ENCODE results near the gene ADGRV1. TPM values are rescaled to one million over a fixed set of nuclear protein-coding genes. Genes with fewer than 3 reads are reported as not detected.

ADGRV1 gene
- total RNA-seq, 2 experiments from 2014 or later, result not detected

- CTCF ChIA-PET (ENCODE audit: unreplicated experiment), result no interaction called here
- no peaks in the 10 kb centered on the region for H3K79me2 ChIP-seq (ENCODE audit: insufficient read depth, low read depth, low read length)
- no peak for DNase-seq (ENCODE audit: low spot score)
- no peaks in the 10 kb centered on the region for H3K36me3 ChIP-seq (ENCODE audit: insufficient read depth, low read length)
- BruUV-seq (replicated peaks), result no TSS peak
- TF ChIP-seq, protein P1, sequence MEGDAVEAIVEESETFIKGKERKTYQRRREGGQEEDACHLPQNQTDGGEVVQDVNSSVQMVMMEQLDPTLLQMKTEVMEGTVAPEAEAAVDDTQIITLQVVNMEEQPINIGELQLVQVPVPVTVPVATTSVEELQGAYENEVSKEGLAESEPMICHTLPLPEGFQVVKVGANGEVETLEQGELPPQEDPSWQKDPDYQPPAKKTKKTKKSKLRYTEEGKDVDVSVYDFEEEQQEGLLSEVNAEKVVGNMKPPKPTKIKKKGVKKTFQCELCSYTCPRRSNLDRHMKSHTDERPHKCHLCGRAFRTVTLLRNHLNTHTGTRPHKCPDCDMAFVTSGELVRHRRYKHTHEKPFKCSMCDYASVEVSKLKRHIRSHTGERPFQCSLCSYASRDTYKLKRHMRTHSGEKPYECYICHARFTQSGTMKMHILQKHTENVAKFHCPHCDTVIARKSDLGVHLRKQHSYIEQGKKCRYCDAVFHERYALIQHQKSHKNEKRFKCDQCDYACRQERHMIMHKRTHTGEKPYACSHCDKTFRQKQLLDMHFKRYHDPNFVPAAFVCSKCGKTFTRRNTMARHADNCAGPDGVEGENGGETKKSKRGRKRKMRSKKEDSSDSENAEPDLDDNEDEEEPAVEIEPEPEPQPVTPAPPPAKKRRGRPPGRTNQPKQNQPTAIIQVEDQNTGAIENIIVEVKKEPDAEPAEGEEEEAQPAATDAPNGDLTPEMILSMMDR (conservative IDR thresholded peaks at IDR 0.05; ENCODE audit: low read length), result no peak
- TF ChIP-seq EZH2phosphoT487 (IDR thresholded peaks at IDR 0.05; ENCODE audit: borderline replicate concordance, low read depth, low read length), result no peak
- H3K9me3 ChIP-seq (ENCODE audit: low read length), result no peaks in the 10 kb centered on the region
- POLR2A ChIA-PET, result interaction anchor here (0.6 to 1.2 kb wide), 3 partner anchors 8 to 22 kb away, joined by 3 read pairs; no protein-coding TSS in a partner anchor
- H2AFZ ChIP-seq (ENCODE audit: low read length), result no peak overlapping the region
- no peak overlapping the region for H3K27ac ChIP-seq (ENCODE audit: low read depth, low read length, poor library complexity, severe bottlenecking)
- no peak overlapping the region for H3K4me3 ChIP-seq (ENCODE audit: low read depth, low read length, poor library complexity, severe bottlenecking)
- no peaks in the 10 kb centered on the region for H3K9me2 ChIP-seq (ENCODE audit: insufficient read depth, low read length)
- intact Hi-C loops (cut with micrococcal nuclease; ENCODE audit: unreplicated experiment), result no loop called here
- H4K20me1 ChIP-seq (ENCODE audit: insufficient read depth, low read length), result no peaks in the 10 kb centered on the region
- no peaks in the 10 kb centered on the region for H3K4me1 ChIP-seq (ENCODE audit: insufficient read depth, low read length, poor library complexity, severe bottlenecking)
- no peak overlapping the region for H3K4me2 ChIP-seq (ENCODE audit: low read length)
Observed at GRCh38 chr5:90636948-90637347, 78.4 kb downstream of the ADGRV1 start.

DNA sequence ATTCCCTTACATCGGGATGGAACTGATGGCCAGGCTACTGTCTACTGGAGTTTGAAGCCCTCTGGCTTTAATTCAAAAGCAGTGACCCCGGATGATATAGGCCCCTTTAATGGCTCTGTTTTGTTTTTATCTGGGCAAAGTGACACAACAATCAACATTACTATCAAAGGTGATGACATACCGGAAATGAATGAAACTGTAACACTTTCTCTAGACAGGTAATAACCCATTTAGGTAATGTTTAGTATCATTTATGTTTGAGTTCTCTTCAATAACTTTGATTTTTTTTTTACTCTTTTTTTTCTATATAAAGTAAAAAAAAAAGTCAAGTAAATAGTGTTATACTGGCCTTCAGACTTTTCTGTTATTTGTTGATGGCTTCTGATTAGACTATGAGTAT is 79.1 kb downstream of the ADGRV1 start:
- Histone ChIP-seq H4K20me1 (ENCODE audit: insufficient read depth, low read length) (no peaks in the 10 kb centered on the region), H3K4me3 (ENCODE audit: low read depth, low read length, poor library complexity, severe bottlenecking) (no peak overlapping the region), H3K4me1 (ENCODE audit: insufficient read depth, low read length, poor library complexity, severe bottlenecking) (no peaks in the 10 kb centered on the region), H2AFZ (ENCODE audit: low read length) (no peak overlapping the region), H3K4me2 (ENCODE audit: low read length) (no peak overlapping the region), H3K9me2 (ENCODE audit: insufficient read depth, low read length) (no peaks in the 10 kb centered on the region), H3K27ac (ENCODE audit: low read depth, low read length, poor library complexity, severe bottlenecking) (no peak overlapping the region), H3K9me3 (ENCODE audit: low read length) (no peaks in the 10 kb centered on the region), H3K79me2 (ENCODE audit: insufficient read depth, low read depth, low read length) (no peaks in the 10 kb centered on the region), H3K36me3 (ENCODE audit: insufficient read depth, low read length) (no peaks in the 10 kb centered on the region)
- CTCF ChIA-PET (ENCODE audit: unreplicated experiment), result no interaction called here
- TF ChIP-seq, protein P1 (conservative IDR thresholded peaks at IDR 0.05; ENCODE audit: low read length), result no peak
- no peak for TF ChIP-seq EZH2phosphoT487 (IDR thresholded peaks at IDR 0.05; ENCODE audit: borderline replicate concordance, low read depth, low read length)
- no TSS peak for BruUV-seq (replicated peaks)
- intact Hi-C loops (cut with micrococcal nuclease; ENCODE audit: unreplicated experiment), result no loop called here
- no peak for DNase-seq (ENCODE audit: low spot score)
- POLR2A ChIA-PET, result interaction anchor here (0.7 to 1.2 kb wide), 2 partner anchors 9 to 378 kb away, joined by 3 read pairs; no protein-coding TSS in a partner anchor

GRCh38 chr5:90638878-90639277 is 80.3 kb downstream of the ADGRV1 start:
- Histone ChIP-seq H3K4me2 (ENCODE audit: low read length) (no peak overlapping the region), H3K36me3 (ENCODE audit: insufficient read depth, low read length) (no peaks in the 10 kb centered on the region), H3K9me2 (ENCODE audit: insufficient read depth, low read length) (no peaks in the 10 kb centered on the region), H3K4me3 (ENCODE audit: low read depth, low read length, poor library complexity, severe bottlenecking) (no peak overlapping the region), H3K27ac (ENCODE audit: low read depth, low read length, poor library complexity, severe bottlenecking) (no peak overlapping the region), H3K79me2 (ENCODE audit: insufficient read depth, low read depth, low read length) (no peaks in the 10 kb centered on the region), H3K4me1 (ENCODE audit: insufficient read depth, low read length, poor library complexity, severe bottlenecking) (no peaks in the 10 kb centered on the region), H2AFZ (ENCODE audit: low read length) (no peak overlapping the region), H3K9me3 (ENCODE audit: low read length) (no peaks in the 10 kb centered on the region), H4K20me1 (ENCODE audit: insufficient read depth, low read length) (no peaks in the 10 kb centered on the region)
- ChIA-PET CTCF (ENCODE audit: unreplicated experiment) (no interaction called here), POLR2A (no interaction called here)
- TF ChIP-seq, protein P1 (conservative IDR thresholded peaks at IDR 0.05; ENCODE audit: low read length), result no peak
- TF ChIP-seq EZH2phosphoT487 (IDR thresholded peaks at IDR 0.05; ENCODE audit: borderline replicate concordance, low read depth, low read length), result no peak
- BruUV-seq (replicated peaks), result no TSS peak
- no peak for DNase-seq (ENCODE audit: low spot score)
- intact Hi-C loops (cut with micrococcal nuclease; ENCODE audit: unreplicated experiment), result no loop called here
